H1 (cell line): Measurements from ENCODE around the gene PAIP2. TPM values are rescaled to one million over a fixed set of nuclear protein-coding genes. Genes with fewer than 3 reads are reported as not detected.

Experiments used
- polyA plus RNA-seq, 7 experiments: library from polyadenylated mRNA; depleted of rRNA in 3 of 7; stranded (reverse) in 5 of 7; unstranded in 2 of 7; fragments of >200 nt in 5 of 7; fragments of 200-250 nt in 2 of 7; gene quantifications; 1 replicate in 5 of 7; 2 replicates in 1 of 7; 4 replicates in 1 of 7; pipeline versions ENCODE4 v1.2.1 to v1.2.3, GENCODE V29; 2011 to 2013; ENCODE audit warnings: missing spikeins in 2 of 7, mixed read lengths in 2 of 7
- total RNA-seq: library from RNA; stranded (reverse); fragmentation: NEBNext Ultra II Directional; extraction: Animal tissue kit (Norgen Biotek cat#: 25700); gene quantifications from 2 replicates; pipeline ENCODE4 v1.2.1, GENCODE V29; 2021
- TF ChIP-seq, protein P1 (sequence below): IDR thresholded peaks from 2 replicates; pipeline ENCODE4 v1.6.1; 2011; ENCODE audit warnings: low read length, improper control_type of control experiment

Gene PAIP2
- total and polyA plus RNA-seq, 2 of the 8 experiments (the other 6 are each of a cell fraction or from before 2014, with no cell fraction given) = 87.6 to 162 TPM

DNA sequence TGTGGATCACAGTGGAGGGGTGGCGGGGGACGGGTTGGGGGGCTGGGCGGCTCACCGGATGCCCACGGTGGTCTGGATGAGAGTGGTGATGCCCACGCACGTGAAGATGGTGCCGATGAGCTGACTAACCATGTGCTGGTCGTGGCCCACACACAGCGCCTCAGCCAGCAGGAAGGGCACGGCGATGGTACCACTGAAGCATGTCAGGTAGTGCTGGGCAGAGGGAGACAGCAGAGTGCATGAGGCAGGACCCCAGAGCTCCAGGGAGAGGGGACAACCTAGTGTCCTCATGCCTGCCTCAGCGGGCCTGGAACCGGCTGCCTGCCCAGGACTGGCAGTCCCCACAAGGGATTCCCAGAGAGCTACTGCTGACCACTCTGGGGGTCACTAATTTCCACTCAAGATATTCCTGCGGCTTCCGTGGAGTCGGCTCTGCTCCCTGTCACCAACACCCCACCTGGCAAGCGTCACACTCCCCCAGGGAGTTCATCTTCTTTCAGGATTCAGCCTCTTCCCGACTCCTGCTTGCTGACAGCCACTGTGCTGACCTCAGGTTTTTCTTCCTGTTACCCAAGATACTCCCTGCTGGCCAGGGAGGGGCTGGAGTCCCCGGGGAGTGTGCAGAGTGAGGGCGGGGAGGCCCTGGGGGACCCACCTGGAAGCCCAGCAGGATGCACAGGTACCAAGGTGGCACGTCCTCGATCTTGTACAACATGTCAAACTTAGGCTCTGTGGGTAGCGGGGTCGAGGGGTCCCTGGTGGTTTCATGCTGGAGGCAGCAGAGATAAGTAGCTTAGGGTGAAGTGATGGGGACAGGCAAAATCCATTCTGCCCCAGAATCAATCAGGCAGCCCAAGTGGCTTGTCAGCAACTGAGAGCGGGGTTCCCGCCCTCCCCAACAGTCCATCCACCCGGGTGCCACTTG lies 40.4 kb downstream of the PAIP2 start (continued):
- TF ChIP-seq, protein P1, sequence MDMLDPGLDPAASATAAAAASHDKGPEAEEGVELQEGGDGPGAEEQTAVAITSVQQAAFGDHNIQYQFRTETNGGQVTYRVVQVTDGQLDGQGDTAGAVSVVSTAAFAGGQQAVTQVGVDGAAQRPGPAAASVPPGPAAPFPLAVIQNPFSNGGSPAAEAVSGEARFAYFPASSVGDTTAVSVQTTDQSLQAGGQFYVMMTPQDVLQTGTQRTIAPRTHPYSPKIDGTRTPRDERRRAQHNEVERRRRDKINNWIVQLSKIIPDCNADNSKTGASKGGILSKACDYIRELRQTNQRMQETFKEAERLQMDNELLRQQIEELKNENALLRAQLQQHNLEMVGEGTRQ = no peak
